HG03520 (cell line): Measurements from ENCODE around the gene SLC66A2.

Source experiments
- ATAC-seq: cut with Tn5 transposase; IDR thresholded peaks from one replicate; pipeline ENCODE4 v1.9.1; 2021; ENCODE audit warnings: mild to moderate bottlenecking, moderate library complexity; ENCODE audit not compliant: unreplicated experiment

The SLC66A2 gene

DNA sequence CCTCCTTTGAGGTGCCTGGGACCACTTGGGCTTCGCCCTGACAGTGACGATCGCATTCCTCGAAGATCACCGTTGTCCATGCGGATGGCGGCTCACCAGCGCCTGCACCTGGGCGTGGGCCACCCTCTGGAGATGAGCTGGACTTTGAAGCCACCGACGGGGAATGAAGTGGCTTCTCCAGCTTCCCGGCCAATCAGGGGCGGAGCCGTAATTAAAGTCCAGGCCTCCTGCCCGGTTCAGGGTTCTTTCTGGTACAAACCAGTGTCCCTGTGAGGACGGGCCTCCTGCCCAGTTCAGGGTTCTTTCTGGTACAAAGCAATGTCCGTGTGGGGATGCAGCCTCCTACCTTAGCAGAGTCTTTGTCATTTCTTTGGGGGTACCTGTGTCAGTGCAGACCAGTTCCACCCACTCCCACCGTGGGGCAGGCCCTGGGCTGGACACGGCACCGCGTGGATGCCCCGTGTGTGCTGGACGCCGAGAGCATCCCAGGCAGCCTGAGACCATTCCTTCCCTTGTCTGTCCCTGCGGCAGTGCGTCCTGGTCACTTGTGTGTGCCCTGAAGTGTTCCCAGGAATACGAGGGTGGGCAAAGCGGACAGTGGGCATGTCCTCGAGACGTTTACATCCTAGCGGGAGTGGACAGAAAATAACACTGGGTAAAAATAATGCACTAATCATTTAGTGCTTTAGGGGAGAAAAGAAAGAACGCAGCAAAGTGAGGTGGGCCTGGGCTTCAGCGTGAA is 98.7 kb downstream of the SLC66A2 start:
- ATAC-seq: no peak
